ENCODE results near the gene PRKN.

- TF ChIP-seq CTCF (IDR thresholded peaks at IDR 0.05) (no peak), POLR2AphosphoS5 (IDR thresholded peaks at IDR 0.05; ENCODE audit: low read depth, low read length) (no peak), SIN3A (IDR thresholded peaks at IDR 0.05; ENCODE audit: borderline replicate concordance, insufficient read depth, low read depth, low read length) (no peak), TCF7L2 (IDR thresholded peaks at IDR 0.05; ENCODE audit: low read depth, low read length) (no peak)
- TF ChIP-seq, protein P1, sequence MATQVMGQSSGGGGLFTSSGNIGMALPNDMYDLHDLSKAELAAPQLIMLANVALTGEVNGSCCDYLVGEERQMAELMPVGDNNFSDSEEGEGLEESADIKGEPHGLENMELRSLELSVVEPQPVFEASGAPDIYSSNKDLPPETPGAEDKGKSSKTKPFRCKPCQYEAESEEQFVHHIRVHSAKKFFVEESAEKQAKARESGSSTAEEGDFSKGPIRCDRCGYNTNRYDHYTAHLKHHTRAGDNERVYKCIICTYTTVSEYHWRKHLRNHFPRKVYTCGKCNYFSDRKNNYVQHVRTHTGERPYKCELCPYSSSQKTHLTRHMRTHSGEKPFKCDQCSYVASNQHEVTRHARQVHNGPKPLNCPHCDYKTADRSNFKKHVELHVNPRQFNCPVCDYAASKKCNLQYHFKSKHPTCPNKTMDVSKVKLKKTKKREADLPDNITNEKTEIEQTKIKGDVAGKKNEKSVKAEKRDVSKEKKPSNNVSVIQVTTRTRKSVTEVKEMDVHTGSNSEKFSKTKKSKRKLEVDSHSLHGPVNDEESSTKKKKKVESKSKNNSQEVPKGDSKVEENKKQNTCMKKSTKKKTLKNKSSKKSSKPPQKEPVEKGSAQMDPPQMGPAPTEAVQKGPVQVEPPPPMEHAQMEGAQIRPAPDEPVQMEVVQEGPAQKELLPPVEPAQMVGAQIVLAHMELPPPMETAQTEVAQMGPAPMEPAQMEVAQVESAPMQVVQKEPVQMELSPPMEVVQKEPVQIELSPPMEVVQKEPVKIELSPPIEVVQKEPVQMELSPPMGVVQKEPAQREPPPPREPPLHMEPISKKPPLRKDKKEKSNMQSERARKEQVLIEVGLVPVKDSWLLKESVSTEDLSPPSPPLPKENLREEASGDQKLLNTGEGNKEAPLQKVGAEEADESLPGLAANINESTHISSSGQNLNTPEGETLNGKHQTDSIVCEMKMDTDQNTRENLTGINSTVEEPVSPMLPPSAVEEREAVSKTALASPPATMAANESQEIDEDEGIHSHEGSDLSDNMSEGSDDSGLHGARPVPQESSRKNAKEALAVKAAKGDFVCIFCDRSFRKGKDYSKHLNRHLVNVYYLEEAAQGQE (IDR thresholded peaks at IDR 0.05; ENCODE audit: insufficient read depth in 1 of 2, low read depth in 2 of 2, low read length in 1 of 2) = no peak
Observed at GRCh38 chr6:162151021-162151665, 576.4 kb downstream of the PRKN start.
